Measurements from ENCODE around the gene ABLIM3. TPM values are rescaled to one million over a fixed set of nuclear protein-coding genes. Genes with fewer than 3 reads are reported as not detected.

Gene ABLIM3
- total and polyA plus RNA-seq, 4 donors: 8.0 to 54.2 (median 33.6) TPM

DNA sequence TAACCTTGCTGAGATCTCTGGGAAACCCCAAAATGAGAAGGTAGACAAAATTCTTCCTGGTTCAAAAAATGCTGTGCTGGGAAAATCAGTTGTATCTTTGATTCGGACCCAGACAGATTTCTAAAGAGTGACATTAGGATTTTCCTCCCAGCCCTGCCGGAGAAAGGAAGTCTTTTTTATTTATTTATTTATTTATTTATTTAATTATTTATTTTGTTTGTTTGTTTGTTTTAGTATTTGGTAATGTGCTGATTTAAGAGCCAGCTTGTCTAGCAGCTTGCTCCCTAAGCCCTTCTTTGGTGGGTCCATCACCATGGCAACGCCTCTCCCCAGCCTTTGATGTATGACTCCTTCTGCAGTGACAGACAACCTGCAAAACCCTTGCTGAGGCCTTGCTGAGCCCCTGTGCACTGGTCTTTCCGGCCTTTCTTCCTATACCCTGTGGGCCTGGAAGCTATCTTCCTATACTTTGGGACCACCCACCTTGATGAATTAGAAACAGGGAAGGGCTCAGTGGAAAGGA, 69.7 kb downstream of the ABLIM3 start:
- no peak overlapping the region for H3K4me3 ChIP-seq
- peaks cover 0 to 62% (median 35%) of the 10 kb centered on the region in 4 donors for H3K36me3 ChIP-seq (ENCODE audit: control insufficient read depth in 4 of 4, insufficient read depth in 4 of 4, low read length in 4 of 4)
- H3K9me3 ChIP-seq (ENCODE audit: control insufficient read depth in 4 of 4, insufficient read depth in 3 of 4, low read length in 3 of 4): no peaks in the 10 kb centered on the region
- WGBS, 2 donors: 84 to 89% methylated on average over 4 of the region's 4 CpGs
- no peaks in the 10 kb centered on the region for H3K27me3 ChIP-seq (ENCODE audit: control insufficient read depth in 3 of 3, insufficient read depth in 3 of 3, low read length in 2 of 3)
- ATAC-seq (ENCODE audit: insufficient read depth, low FRiP score): no peak
- DNase-seq: peak in 1 of 3 donors; percentile 34
- H3K9ac ChIP-seq (ENCODE audit: insufficient read depth in 1 of 2, low read length in 2 of 2): no peak overlapping the region
- peaks cover 4 to 46% (median 13%) of the 10 kb centered on the region in 5 donors for H3K4me1 ChIP-seq (ENCODE audit: control insufficient read depth in 5 of 5, insufficient read depth in 5 of 5, low read length in 5 of 5)
- H3K27ac ChIP-seq (ENCODE audit: low read depth in 1 of 2, low read length in 1 of 2): peak overlapping the region in 1 of 2 donors; percentile 37
- TF ChIP-seq, protein P1, sequence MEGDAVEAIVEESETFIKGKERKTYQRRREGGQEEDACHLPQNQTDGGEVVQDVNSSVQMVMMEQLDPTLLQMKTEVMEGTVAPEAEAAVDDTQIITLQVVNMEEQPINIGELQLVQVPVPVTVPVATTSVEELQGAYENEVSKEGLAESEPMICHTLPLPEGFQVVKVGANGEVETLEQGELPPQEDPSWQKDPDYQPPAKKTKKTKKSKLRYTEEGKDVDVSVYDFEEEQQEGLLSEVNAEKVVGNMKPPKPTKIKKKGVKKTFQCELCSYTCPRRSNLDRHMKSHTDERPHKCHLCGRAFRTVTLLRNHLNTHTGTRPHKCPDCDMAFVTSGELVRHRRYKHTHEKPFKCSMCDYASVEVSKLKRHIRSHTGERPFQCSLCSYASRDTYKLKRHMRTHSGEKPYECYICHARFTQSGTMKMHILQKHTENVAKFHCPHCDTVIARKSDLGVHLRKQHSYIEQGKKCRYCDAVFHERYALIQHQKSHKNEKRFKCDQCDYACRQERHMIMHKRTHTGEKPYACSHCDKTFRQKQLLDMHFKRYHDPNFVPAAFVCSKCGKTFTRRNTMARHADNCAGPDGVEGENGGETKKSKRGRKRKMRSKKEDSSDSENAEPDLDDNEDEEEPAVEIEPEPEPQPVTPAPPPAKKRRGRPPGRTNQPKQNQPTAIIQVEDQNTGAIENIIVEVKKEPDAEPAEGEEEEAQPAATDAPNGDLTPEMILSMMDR (IDR thresholded peaks at IDR 0.05; ENCODE audit: control extremely low read depth, extremely low read depth): no peak

DNA sequence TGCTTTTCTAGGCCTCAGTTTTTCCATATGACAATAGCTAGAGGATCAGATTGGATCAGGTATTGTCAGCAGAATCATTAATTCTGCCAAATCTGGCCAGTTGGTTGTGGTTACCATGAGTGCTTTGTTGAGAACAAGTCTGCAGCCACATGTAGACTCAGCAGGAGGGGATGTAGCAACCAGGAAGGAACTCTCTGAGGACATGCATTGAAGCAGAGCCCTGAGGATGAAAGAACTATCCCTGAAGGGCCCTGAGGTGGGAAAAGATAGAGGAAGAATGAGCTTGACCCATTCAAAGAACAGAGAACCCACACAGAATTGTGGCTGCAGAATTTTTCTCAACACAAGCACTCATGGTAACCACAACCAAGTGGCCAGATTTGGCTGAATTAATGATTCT, 70.3 kb downstream of the ABLIM3 start:
- Histone ChIP-seq H3K4me1 (ENCODE audit: control insufficient read depth in 5 of 5, insufficient read depth in 5 of 5, low read length in 5 of 5) (peaks cover 2 to 46% (median 12%) of the 10 kb centered on the region in 5 donors), H3K27ac (ENCODE audit: low read depth in 1 of 2, low read length in 1 of 2) (peak overlapping the region in 1 of 2 donors; percentile 59), H3K9ac (ENCODE audit: insufficient read depth in 1 of 2, low read length in 2 of 2) (no peak overlapping the region), H3K4me3 (no peak overlapping the region), H3K9me3 (ENCODE audit: control insufficient read depth in 4 of 4, insufficient read depth in 3 of 4, low read length in 3 of 4) (no peaks in the 10 kb centered on the region), H3K27me3 (ENCODE audit: control insufficient read depth in 3 of 3, insufficient read depth in 3 of 3, low read length in 2 of 3) (no peaks in the 10 kb centered on the region), H3K36me3 (ENCODE audit: control insufficient read depth in 4 of 4, insufficient read depth in 4 of 4, low read length in 4 of 4) (peaks cover 0 to 62% (median 35%) of the 10 kb centered on the region in 4 donors)
- ATAC-seq (ENCODE audit: insufficient read depth, low FRiP score) (no peak), DNase-seq (no peak)
- TF ChIP-seq, protein P1 (IDR thresholded peaks at IDR 0.05; ENCODE audit: control extremely low read depth, extremely low read depth): no peak

DNA sequence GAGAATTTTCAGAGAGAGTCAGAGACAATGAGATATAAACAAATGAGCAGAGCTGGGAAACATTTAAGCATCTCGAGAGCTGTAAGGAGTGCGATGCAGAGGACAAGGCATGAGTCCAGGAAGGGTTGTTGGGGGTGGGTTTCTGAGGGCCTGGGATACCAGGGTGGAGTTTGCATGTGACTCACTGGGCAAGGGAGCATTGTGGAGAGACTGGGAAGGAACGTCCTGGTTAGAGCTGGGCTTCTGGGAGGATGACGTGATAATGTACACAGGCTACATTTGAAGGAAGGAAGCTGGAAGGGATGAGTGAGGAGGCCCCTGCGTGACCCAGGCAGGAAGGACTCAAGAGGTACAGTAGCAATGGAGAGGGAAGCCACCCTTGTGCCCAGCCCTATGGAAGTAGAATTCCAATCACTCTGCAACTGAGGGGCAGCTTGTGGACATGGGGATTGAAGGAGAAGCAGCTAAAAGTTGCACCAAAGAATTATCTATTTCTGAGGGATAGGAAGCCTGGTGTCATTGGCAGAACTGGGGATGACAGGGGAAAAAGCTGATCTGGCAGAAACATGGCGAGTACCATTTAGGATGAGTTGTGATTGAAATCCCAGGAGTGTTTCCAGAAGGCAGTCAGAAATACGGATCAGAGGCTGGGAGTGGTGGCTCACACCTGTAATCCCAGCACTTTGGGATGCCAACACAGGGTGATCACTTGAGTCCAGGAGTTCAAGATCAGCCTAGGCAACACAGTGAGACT, 71.1 kb downstream of the ABLIM3 start:
- TF ChIP-seq, protein P1 (IDR thresholded peaks at IDR 0.05; ENCODE audit: control extremely low read depth, extremely low read depth): no peak
- Histone ChIP-seq H3K36me3 (ENCODE audit: control insufficient read depth in 4 of 4, insufficient read depth in 4 of 4, low read length in 4 of 4) (peaks cover 1 to 62% (median 35%) of the 10 kb centered on the region in 4 donors), H3K27me3 (ENCODE audit: control insufficient read depth in 3 of 3, insufficient read depth in 3 of 3, low read length in 2 of 3) (no peaks in the 10 kb centered on the region), H3K4me3 (no peak overlapping the region), H3K9ac (ENCODE audit: insufficient read depth in 1 of 2, low read length in 2 of 2) (no peak overlapping the region), H3K27ac (ENCODE audit: low read depth in 1 of 2, low read length in 1 of 2) (peak overlapping the region in 1 of 2 donors; percentile 2), H3K4me1 (ENCODE audit: control insufficient read depth in 5 of 5, insufficient read depth in 5 of 5, low read length in 5 of 5) (peaks cover 5 to 46% (median 14%) of the 10 kb centered on the region in 5 donors), H3K9me3 (ENCODE audit: control insufficient read depth in 4 of 4, insufficient read depth in 3 of 4, low read length in 3 of 4) (no peaks in the 10 kb centered on the region)
- no peak for ATAC-seq (ENCODE audit: insufficient read depth, low FRiP score)
- DNase-seq: peak; percentile 47 to 78 (median 59)
- WGBS, 2 donors: 61 to 69% methylated on average over 7 of the region's 7 CpGs
